ENCODE data around the gene GID8.
A peak's percentile ranks its signal among the peaks of the same experiment; 100 is the strongest.

The GID8 gene

DNA sequence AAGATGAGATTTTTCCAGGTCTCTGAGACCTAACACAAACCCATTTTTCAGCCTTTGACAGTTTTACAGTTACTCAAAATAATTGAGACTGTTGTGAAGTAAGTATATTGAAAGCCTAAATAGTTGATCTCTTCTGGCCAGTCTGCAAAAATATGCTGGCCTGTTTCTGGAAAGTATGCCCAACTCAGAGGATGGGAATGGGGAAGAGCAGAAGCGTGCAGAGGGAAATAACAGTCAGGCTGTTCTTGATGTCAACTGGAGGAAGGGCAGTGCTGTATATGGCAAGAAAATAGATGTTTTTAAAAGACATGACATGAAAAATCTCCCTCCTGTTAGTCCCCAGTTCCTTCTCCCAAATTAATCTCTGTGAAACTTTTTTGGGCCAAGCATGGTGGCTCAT is 3.8 kb downstream of the GID8 start:
- DNase-seq (ENCODE audit: low read depth in 1 of 2, low spot score in 1 of 2), result no peak

GRCh38 chr20:62942456-62942855 is 4.5 kb downstream of the GID8 start:
- DNase-seq (ENCODE audit: low read depth in 1 of 2, low spot score in 1 of 2), result no peak

DNA sequence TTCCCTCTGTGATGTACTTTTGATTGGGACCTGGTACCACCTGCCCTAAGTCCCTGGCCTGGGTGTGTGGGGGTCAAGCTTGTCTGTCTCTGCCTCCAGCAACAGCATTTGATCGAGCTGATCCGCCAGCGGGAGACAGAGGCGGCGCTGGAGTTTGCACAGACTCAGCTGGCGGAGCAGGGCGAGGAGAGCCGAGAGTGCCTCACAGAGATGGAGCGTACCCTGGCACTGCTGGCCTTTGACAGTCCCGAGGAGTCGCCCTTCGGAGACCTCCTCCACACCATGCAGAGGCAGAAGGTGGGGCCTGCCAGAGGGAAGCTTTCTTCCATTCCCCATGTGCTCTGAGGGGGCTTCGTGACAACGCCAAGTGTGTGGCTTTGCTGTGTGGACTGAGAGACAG is 5.4 kb downstream of the GID8 start:
- DNase-seq (ENCODE audit: low read depth in 1 of 2, low spot score in 1 of 2), result no peak

GRCh38 chr20:62944184-62944583 is 6.2 kb downstream of the GID8 start:
- no peak for DNase-seq (ENCODE audit: low read depth in 1 of 2, low spot score in 1 of 2)

DNA sequence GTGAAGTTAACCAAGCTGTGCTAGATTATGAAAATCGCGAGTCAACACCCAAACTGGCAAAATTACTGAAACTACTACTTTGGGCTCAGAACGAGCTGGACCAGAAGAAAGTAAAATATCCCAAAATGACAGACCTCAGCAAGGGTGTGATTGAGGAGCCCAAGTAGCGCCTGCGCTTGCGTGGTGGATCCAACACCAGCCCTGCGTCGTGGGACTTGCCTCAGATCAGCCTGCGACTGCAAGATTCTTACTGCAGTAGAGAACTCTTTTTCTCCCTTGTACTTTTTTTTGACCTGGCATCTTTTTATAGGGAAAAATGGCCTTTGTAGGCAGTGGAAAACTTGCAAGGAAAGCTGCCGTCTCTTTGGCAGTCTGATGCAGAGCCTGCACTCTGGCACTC is 6.8 kb downstream of the GID8 start:
- DNase-seq (ENCODE audit: low read depth in 1 of 2, low spot score in 1 of 2), result no peak

DNA sequence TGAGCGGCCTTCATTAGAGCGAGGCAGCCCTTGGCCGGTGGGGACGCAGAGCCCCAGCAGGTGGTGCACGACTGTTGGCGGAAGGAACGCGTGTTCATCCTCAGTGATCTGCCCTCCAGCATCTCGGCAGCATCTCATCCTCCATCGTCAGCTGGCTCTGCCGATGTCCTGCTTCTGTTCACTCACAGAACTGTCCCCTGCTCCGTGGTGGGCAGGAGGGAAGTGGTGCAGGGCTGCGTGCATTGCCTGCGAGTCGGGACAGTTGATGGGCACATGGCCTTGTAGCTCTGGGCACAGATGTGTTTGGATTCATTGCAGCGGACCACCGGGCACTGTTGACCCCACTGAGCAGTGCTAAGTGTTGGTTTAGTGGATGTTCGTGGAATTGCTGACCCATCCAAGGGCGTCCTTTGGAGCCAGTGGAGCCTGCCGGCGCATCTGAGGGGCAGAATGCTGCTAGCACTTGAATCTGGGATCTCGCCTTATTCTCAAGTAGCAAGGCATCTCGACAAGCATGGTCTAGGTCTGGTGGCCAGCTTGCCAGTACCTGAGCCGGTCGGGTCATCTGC is 7.9 kb downstream of the GID8 start:
- no peak for DNase-seq (ENCODE audit: low read depth in 1 of 2, low spot score in 1 of 2)

GRCh38 chr20:62946918-62947317 is 9.0 kb downstream of the GID8 start:
- no peak for DNase-seq (ENCODE audit: low read depth in 1 of 2, low spot score in 1 of 2)

DNA sequence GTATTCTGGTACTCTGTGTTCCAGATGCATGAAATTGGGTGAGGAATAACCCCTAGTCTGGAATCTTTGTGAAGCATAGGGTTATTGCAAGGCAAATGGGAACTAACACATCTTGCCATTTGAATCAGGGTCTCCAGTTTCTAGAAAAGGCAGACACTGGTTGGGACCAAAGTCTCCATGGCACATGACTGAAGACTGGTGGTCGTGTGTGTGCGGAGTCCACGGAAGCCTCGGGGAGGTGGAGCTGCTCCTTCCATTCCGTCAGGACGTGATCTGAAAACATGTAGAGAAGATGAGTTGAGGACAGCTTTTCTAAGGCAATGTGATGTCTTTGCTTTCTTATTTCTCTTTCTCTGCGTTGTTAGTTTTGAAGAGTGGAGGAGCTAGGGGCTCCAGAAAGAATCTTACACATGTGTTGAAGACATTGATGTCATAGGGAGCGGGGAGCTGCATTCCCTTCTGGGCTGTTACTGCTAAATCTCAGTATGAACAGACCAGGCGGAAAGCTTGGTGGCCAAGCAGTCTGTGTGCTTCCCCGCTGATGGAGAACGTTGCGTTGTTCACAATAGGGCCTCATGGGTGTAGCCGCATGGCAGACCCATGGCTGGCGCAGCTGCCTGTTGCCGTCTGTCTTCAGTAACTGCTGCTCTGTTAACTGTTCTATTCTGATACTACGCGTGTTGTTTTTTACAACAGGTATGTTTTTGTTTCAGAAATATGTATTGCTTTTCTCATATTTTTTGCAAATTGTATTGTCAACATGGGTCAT is 9.8 kb downstream of the GID8 start:
- no peak for DNase-seq (ENCODE audit: low read depth in 1 of 2, low spot score in 1 of 2)

DNA sequence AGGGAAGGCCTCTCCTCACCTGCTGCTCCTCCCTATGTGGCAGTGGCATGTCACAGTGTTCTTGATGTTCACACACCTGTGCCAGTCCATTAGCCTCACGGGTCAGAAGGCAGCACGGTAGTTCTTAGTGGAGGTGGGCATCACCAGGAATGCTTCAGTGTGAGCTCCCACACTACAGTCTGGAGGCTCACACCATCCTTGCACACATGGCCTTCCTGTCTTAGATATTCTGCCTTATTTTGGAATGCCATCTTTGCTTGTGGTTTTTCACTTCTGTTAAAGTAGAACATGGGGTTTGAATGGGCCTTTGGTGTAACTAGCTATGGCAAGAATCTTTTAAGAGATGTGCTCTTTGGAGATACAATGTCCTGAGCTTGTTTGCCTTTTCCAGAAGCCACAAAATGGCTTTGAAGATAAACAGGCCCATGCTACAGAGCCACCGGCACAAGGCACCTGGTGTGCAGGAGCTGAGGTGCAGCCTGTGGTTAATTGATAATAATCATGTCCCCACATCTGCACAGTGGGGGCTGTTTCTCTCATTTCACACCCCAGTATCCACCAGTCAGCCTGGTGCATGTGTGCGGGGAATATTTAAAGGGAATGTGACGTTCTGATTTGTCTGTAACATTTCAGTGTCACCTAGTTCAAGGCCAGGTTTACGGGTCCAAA is 11.3 kb downstream of the GID8 start:
- no peak for DNase-seq (ENCODE audit: low read depth in 1 of 2, low spot score in 1 of 2)

DNA sequence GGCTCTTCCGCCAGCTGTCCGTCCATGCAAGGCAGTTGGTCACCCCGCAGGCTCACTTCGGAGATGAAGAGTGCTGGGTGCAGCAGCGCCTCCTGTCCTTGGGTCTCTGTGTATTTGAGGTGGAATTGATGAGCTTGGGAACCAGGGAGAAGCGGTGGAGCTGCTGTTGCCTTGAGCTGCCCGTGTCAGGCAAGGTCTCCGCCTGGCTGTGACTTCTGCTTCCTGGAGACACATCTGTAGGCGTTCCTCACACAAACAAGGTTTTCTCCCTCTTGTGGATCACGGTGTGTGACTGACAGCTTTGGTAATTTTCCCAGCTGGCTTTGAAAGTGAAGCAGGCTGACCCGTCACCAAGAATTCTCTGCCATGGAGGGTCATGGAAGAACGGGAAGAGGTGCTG is 12.0 kb downstream of the GID8 start:
- no peak for DNase-seq (ENCODE audit: low read depth in 1 of 2, low spot score in 1 of 2)

- DNase-seq (ENCODE audit: low read depth in 1 of 2, low spot score in 1 of 2), result no peak
Observed at GRCh38 chr20:62950741-62951140, 12.8 kb downstream of the GID8 start.

- no peak for DNase-seq (ENCODE audit: low read depth in 1 of 2, low spot score in 1 of 2)
Observed at GRCh38 chr20:62951143-62951895, 13.4 kb downstream of the GID8 start.

DNA sequence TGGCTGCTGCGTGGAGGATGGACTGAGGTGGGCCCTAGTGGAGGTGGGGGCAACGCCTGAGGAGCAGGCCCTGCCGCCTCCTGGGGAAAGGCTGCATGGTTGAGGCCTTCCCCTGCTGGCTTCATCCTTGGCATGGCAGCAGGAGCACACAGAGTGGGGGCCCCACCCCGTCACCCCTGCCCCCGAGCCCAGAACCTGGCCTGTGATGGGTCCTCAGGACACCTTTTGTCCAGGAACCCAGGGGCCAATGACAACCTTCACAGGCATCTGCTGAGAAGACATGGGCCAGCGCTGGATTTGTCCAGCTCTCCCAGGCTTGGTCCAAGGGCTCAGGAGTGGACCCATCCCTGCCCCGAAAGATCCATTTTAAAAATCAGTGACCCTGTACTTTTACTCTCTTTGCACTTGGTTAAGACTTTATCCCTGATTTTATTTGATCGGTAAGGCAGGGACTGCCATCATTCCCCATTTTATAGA is 14.0 kb downstream of the GID8 start:
- no peak for DNase-seq (ENCODE audit: low read depth in 1 of 2, low spot score in 1 of 2)

GRCh38 chr20:62952373-62952967 is 14.5 kb downstream of the GID8 start, which contains the start of gene SLC17A9:
Gene SLC17A9, plus strand, starts transcription at chr20:62952709. Its CDS starts 122 bp downstream, at chr20:62952831.
- no peak for DNase-seq (ENCODE audit: low read depth in 1 of 2, low spot score in 1 of 2)

- no peak for DNase-seq (ENCODE audit: low read depth in 1 of 2, low spot score in 1 of 2)
Observed at GRCh38 chr20:62952968-62953838, 15.3 kb downstream of the GID8 start.

- peak in 1 of 2 donors; percentile 47 for DNase-seq (ENCODE audit: low read depth in 1 of 2, low spot score in 1 of 2)
Observed at GRCh38 chr20:62953839-62954703, 16.1 kb downstream of the GID8 start.

DNA sequence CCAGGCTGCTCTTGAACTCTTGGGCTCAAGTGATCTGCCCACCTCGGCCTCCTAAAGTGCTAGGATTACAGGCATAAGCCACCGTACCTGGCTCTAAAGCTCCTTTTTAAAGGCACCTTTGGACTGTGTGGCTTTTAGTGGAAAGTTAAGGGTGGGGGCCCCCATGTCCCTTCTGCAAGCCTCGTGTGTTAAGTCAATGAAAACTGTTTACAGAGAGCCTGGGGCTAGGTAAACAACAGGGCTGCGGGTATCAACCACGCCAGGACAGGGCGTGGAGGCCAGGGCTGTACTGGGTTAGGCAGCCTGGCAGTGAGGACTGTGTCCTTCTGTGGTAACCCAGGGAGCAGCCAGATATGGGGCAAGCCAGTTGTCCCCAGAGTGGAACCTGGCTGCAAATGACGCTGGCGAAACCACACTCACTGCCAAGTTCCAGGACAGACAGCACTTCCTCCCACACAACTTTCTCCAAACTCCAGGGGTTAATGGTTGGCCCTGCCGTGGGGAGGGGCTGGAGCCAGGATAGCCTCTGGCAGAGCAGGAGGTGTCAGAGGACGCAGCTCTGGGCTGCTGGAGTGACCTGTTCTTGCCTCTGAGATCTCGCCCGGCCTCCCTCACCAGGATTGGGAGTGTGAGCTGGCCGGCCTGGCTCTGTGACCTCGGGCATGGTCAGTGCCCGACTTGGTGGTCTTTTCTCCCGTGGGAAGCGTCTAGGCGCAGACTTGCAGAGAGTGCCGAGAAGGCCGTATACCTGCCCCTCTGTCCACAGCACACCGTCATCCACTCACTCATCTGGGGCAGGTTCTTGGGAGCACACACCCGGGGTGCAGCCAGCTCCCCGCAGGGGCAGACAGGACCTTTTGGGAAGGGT is 17.8 kb downstream of the GID8 start:
- DNase-seq (ENCODE audit: low read depth in 1 of 2, low spot score in 1 of 2), result no peak

Data from stimulated activated CD4-positive, alpha-beta T cell treated with anti-CD3 and anti-CD28 coated beads, Interleukin-15, amount 100 ng/mL, for 1 hour (primary cell).